AG09319 (cell line): ENCODE measurements around the gene PRKAR2B.

Experiments used
- DNase-seq: peaks from one replicate; pipeline ENCODE4 v3.0.0-alpha.2; 2010; ENCODE audit warnings: low read depth; ENCODE audit errors: extremely low read depth
- TF ChIP-seq, protein P1 (sequence below): IDR thresholded peaks from 2 replicates; pipeline ENCODE4 v1.5.1; 2011; ENCODE audit warnings: low read depth, mild to moderate bottlenecking, inconsistent platforms, low read length, moderate library complexity

Gene PRKAR2B

DNA sequence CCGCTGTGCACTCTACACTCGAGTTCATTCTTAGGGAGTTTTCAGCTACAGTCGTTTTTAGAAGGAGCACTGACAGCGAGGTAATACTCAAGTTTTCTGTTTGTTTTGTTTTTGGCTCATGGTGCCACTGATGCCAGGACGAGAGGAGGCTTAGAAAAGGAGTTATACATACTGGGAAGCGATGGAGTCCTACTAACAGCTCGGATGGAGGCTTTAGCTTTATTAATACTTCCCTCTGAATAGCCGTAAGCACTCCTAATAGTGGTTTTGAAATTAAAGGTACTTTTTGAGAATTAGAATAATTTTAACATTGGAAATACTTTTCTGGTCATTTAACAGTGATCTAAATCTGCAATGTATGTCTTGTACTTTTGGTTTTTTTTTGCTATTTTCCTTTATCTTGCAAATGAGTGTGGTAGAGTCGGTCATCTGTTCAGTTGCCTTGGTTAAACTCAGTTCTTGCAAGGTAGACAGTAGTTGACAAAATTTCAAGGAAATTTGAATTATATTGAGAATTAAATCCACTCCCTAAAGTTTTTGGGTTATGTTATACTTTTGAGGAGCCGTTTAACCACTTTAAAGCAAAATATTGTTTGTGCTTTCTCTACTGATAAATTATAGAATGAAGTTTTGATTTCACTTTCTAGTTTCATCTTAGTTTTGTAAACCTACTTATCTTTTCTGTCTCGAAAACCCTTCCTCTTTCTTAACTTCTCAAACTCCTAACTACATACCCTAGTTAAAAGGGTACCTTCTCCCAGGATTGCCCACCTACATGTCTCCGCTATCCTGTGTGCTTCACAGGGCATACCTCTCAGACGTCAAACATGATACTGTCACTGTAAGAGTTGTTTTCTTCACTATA is 125.8 kb downstream of the PRKAR2B start:
- TF ChIP-seq, protein P1, sequence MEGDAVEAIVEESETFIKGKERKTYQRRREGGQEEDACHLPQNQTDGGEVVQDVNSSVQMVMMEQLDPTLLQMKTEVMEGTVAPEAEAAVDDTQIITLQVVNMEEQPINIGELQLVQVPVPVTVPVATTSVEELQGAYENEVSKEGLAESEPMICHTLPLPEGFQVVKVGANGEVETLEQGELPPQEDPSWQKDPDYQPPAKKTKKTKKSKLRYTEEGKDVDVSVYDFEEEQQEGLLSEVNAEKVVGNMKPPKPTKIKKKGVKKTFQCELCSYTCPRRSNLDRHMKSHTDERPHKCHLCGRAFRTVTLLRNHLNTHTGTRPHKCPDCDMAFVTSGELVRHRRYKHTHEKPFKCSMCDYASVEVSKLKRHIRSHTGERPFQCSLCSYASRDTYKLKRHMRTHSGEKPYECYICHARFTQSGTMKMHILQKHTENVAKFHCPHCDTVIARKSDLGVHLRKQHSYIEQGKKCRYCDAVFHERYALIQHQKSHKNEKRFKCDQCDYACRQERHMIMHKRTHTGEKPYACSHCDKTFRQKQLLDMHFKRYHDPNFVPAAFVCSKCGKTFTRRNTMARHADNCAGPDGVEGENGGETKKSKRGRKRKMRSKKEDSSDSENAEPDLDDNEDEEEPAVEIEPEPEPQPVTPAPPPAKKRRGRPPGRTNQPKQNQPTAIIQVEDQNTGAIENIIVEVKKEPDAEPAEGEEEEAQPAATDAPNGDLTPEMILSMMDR, result no peak
- DNase-seq, result no peak

DNA sequence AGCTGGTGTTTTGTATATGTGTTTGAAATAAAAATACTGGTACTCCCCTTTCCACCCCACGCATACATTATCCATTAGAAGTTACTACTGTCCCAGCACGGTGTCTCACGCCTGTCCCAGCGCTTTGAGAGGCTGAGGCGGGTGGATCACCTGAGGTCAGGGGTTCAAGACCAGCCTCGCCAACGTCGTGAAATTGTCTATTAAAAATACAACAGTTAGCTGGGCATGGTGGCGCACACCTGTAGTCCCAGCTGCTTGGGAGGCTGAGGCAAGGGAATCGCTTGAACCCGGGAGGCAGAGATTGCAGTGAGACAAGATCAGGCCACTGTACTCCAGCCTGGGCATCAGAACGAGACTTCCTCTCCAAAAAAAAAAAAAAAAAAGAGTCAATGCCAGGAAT is 127.0 kb downstream of the PRKAR2B start:
- TF ChIP-seq, protein P1, result no peak

GRCh38 chr7:107172276-107173032 is 127.9 kb downstream of the PRKAR2B start:
- TF ChIP-seq, protein P1, result no peak
- DNase-seq, result no peak

More for the DNA sequence above, 127.0 kb downstream of the PRKAR2B start:
- DNase-seq, result no peak

- no peak for DNase-seq
These were observed 128.7 kb downstream of the PRKAR2B start for GRCh38 chr7:107173191-107173590.

DNA sequence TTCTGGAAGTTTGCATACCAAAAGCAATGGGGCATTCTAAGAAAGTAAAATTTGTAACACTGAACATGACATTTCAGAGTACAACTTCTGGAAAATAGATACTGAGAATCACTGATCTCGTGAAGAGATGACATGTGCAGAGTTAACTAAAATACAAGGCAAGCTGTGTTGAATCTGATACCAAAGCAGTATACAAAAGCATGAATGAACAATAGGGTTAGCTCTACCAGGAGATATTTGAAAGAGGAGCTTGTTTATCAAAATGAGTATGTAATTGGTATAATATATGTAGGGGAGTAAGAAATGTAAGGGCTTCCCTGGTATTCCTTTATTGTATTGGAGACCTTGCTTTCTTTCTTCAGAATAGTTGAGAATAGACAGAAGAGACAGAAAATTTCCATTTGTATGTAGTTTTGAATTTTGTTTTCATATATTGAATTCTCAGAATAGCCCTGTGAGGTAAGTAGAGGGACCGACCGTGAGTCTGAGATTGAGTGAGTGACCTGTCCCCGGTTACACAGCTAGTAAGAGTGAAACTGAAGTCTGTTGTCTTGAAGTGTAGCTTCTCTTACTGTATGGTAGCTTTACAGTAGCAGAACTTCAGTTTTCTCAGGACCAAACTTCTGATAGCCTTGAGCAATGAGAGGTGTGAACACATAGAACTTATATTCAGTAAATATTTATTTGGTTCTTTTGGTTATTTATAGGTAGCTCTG is 129.3 kb downstream of the PRKAR2B start:
- DNase-seq, result no peak
- TF ChIP-seq, protein P1, result no peak

More at GRCh38 chr7:107173191-107173590, 128.7 kb downstream of the PRKAR2B start:
- TF ChIP-seq, protein P1, result no peak

DNA sequence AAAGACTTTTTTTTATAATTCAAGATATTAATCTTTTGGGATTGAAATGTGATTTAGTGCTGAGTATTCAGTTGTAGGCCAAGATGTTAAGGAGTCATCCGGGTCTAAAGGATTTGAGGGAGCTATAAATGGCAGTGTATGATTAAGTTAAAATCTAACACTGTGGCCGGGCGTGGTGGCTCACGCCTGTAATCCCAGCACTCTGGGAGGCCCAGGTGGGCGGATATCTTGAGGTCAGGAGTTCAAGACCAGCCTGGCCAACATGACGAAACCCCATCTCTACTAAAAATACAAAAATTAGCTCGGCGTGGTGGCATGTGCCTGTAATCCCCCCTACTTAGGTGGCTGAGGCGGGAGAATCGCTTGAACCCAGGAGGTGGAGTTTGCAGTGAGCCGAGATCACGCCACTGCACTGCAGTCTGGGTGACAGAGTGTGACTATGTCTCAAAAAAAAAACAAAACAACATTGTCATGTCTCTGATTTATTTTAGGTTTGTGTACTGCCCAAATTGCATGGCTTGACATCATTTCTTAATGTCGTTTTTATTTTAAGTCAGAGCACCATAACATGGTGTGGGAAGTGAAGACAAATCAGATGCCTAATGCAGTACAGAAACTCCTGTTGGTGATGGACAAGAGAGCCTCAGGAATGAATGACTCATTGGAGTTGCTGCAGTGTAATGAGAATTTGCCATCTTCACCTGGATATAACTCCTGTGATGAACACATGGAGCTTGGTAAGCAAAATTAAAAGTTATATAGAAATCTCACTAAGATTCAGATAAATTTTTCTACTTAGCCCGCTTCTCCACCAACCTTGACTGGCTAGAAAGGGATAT is 135.0 kb downstream of the PRKAR2B start:
- no peak for DNase-seq
- TF ChIP-seq, protein P1, result no peak
